H1 (cell line): ENCODE data around the gene GPHB5. TPM values are rescaled to one million over a fixed set of nuclear protein-coding genes. Genes with fewer than 3 reads are reported as not detected.

Source experiments
- CTCF ChIA-PET: fragments of 300-600 bp; sonication (Branson Sonifier 250); formaldehyde crosslinking; loops from one replicate; lab custom pipeline; 2021; ENCODE audit not compliant: partially characterized antibody; lab: Charles Lee
- POLR2A ChIA-PET: fragments of 300-600 bp; sonication (Branson Sonifier 250); formaldehyde crosslinking; loops from one replicate; lab custom pipeline; 2021; ENCODE audit warnings: inconsistent platforms; ENCODE audit not compliant: partially characterized antibody; lab: Charles Lee
- DNase-seq, 2 experiments: peaks; one replicate each; pipeline versions ENCODE4 v3.0.0 to v3.0.0-alpha.2; 2010 to 2022; ENCODE audit warnings: low spot score in 2 of 2, low read depth in 1 of 2, mixed read lengths in 1 of 2
- FAIRE-seq: peaks from 2 replicates; lab custom pipeline; 2011; peaks lifted over from hg19 to GRCh38; lab: Jason Lieb, UNC
- H2AFZ ChIP-seq: 2 replicates; pipeline ENCODE4 v1.8.1; 2012; ENCODE audit warnings: low read length, inconsistent platforms
- H2AK5ac ChIP-seq: 2 replicates; pipeline ENCODE4 v1.6.1; 2013; ENCODE audit warnings: low read depth, low read length
- H2BK120ac ChIP-seq: replicated peaks from 2 replicates; pipeline ENCODE3; 2013; ENCODE audit warnings: low read depth, low read length, inconsistent platforms
- H2BK12ac ChIP-seq: 2 replicates; pipeline ENCODE4 v1.6.1; 2013; ENCODE audit warnings: low read depth, low read length
- H2BK15ac ChIP-seq: 2 replicates; pipeline ENCODE4 v1.6.1; 2013; ENCODE audit warnings: low read length
- H2BK20ac ChIP-seq: 2 replicates; pipeline ENCODE4 v1.6.1; 2013; ENCODE audit warnings: low read length
- H2BK5ac ChIP-seq: 2 replicates; pipeline ENCODE4 v1.6.1; 2013; ENCODE audit warnings: low read depth, low read length
- H3K14ac ChIP-seq: 2 replicates; pipeline ENCODE4 v1.6.1; 2013; ENCODE audit warnings: inconsistent platforms; ENCODE audit not compliant: insufficient read length
- H3K18ac ChIP-seq: 2 replicates; pipeline ENCODE4 v1.6.1; 2013; ENCODE audit warnings: low read length; ENCODE audit errors: extremely low read depth
- H3K23ac ChIP-seq: 2 replicates; pipeline ENCODE4 v1.6.1; 2013; ENCODE audit warnings: inconsistent platforms; ENCODE audit not compliant: insufficient read length
- H3K23me2 ChIP-seq: 2 replicates; pipeline ENCODE4 v1.6.1; 2013; ENCODE audit warnings: low read depth, low read length
- H3K27ac ChIP-seq: 2 replicates; pipeline ENCODE4 v1.6.1; 2011; ENCODE audit warnings: low read depth, low read length, inconsistent platforms
- H3K27me3 ChIP-seq, 4 experiments: replicated peaks in 1 of 4; 1 replicate in 1 of 4; 2 replicates in 3 of 4; pipeline versions ENCODE4 v1.6.1 to v1.8.1; 2011 to 2013; ENCODE audit warnings: low read length in 3 of 4, mild to moderate bottlenecking in 3 of 4, inconsistent platforms in 2 of 4, mixed read lengths in 2 of 4, moderate library complexity in 1 of 4; ENCODE audit not compliant: control insufficient read depth in 3 of 4, insufficient read depth in 3 of 4; ENCODE audit errors: extremely low read depth in 1 of 4
- H3K36me3 ChIP-seq, 4 experiments: 2 replicates each; pipeline versions ENCODE4 v1.6.1 to v1.8.1; 2011 to 2013; ENCODE audit warnings: mild to moderate bottlenecking in 4 of 4, low read length in 3 of 4, moderate library complexity in 2 of 4, control low read depth in 1 of 4, inconsistent platforms in 1 of 4; ENCODE audit not compliant: insufficient read depth in 4 of 4, control insufficient read depth in 2 of 4
- H3K4ac ChIP-seq: replicated peaks from 2 replicates; pipeline ENCODE3; 2013; ENCODE audit warnings: low read length, low read depth, mixed read lengths, inconsistent platforms; ENCODE audit not compliant: insufficient read length
- H3K4me1 ChIP-seq, 4 experiments: replicated peaks in 1 of 4; 1 replicate in 1 of 4; 2 replicates in 3 of 4; pipeline versions ENCODE4 v1.6.1 to v1.8.1; 2011 to 2013; ENCODE audit warnings: low read length in 3 of 4, inconsistent platforms in 2 of 4, mixed read lengths in 1 of 4; ENCODE audit not compliant: insufficient read depth in 4 of 4, control insufficient read depth in 3 of 4
- H3K4me2 ChIP-seq, 2 experiments: 2 replicates each; pipeline versions ENCODE4 v1.6.1 to v1.8.1; 2011 to 2013; ENCODE audit warnings: low read depth in 2 of 2, low read length in 2 of 2, control low read depth in 1 of 2, inconsistent platforms in 1 of 2, mild to moderate bottlenecking in 1 of 2; ENCODE audit not compliant: insufficient read depth in 1 of 2
- H3K4me3 ChIP-seq, 4 experiments: fragments of 200-600, 300-600 bp in 1 of 4; sonication (generic), shearing (Covaris generic), sonication (Bioruptor Twin) in 1 of 4; 2 replicates each; pipeline versions ENCODE4 v1.5.1 to v1.8.1; 2011 to 2016; ENCODE audit warnings: low read length in 4 of 4, low read depth in 3 of 4, control low read depth in 2 of 4, inconsistent platforms in 2 of 4, mild to moderate bottlenecking in 2 of 4, mixed read lengths in 1 of 4, moderate library complexity in 1 of 4; ENCODE audit not compliant: insufficient read depth in 2 of 4; ENCODE audit errors: extremely low read depth in 1 of 4
- H3K56ac ChIP-seq: replicated peaks from 2 replicates; pipeline ENCODE3; 2013; ENCODE audit warnings: low read depth, mild to moderate bottlenecking, mixed read lengths, low read length, inconsistent platforms; ENCODE audit not compliant: insufficient read length
- H3K79me1 ChIP-seq: 2 replicates; pipeline ENCODE4 v1.6.1; 2013; ENCODE audit warnings: low read depth, low read length, control low read depth
- H3K79me2 ChIP-seq, 2 experiments: 2 replicates each; pipeline versions ENCODE4 v1.6.1 to v1.8.1; 2012 to 2013; ENCODE audit warnings: low read length in 2 of 2, mild to moderate bottlenecking in 2 of 2, inconsistent platforms in 1 of 2; ENCODE audit not compliant: insufficient read depth in 2 of 2, control insufficient read depth in 1 of 2
- H3K9ac ChIP-seq, 4 experiments: replicated peaks in 1 of 4; 1 replicate in 1 of 4; 2 replicates in 3 of 4; pipeline versions ENCODE4 v1.6.1 to v1.8.1; 2011 to 2013; ENCODE audit warnings: low read depth in 3 of 4, low read length in 3 of 4, control low read depth in 2 of 4, mild to moderate bottlenecking in 2 of 4, moderate library complexity in 2 of 4, inconsistent platforms in 1 of 4; ENCODE audit errors: extremely low read depth in 1 of 4
- H3K9me3 ChIP-seq, 2 experiments: 2 replicates each; pipeline versions ENCODE4 v1.6.1 to v1.8.1; 2012 to 2013; ENCODE audit warnings: mild to moderate bottlenecking in 2 of 2, moderate library complexity in 2 of 2, control low read depth in 1 of 2, inconsistent platforms in 1 of 2, low read depth in 1 of 2, low read length in 1 of 2, mixed read lengths in 1 of 2; ENCODE audit not compliant: insufficient read depth in 2 of 2
- H4K20me1 ChIP-seq, 2 experiments: replicated peaks in 1 of 2; 2 replicates each; pipeline versions ENCODE3 to v1.8.1; 2011 to 2013; ENCODE audit warnings: inconsistent platforms in 2 of 2, low read length in 2 of 2, mild to moderate bottlenecking in 1 of 2; ENCODE audit not compliant: insufficient read depth in 2 of 2, control insufficient read depth in 1 of 2
- H4K5ac ChIP-seq: 2 replicates; pipeline ENCODE4 v1.6.1; 2013; ENCODE audit warnings: low read length, low read depth, mixed read lengths, inconsistent platforms; ENCODE audit not compliant: insufficient read length
- H4K8ac ChIP-seq: 2 replicates; pipeline ENCODE4 v1.8.0; 2013; ENCODE audit warnings: mild to moderate bottlenecking, moderate library complexity, low read length, inconsistent platforms; ENCODE audit not compliant: insufficient read depth; ENCODE audit errors: extremely low read depth
- H4K91ac ChIP-seq: replicated peaks from 2 replicates; pipeline ENCODE3; 2013; ENCODE audit warnings: low read length, mixed read lengths, inconsistent platforms; ENCODE audit not compliant: insufficient read length
- WGBS, 2 experiments: shearing (Covaris generic) in 1 of 2; methylation state at CpG; one replicate each; pipeline versions ENCODE4 v1.1.6 to v1.1.7; 2013 to 2015; ENCODE audit warnings: low lambda C conversion rate in 2 of 2, mixed read lengths in 2 of 2, inconsistent platforms in 1 of 2, low coverage in 1 of 2, missing lambda C conversion rate in 1 of 2; ENCODE audit not compliant: insufficient replicate concordance in 2 of 2, insufficient coverage in 1 of 2, insufficient read length in 1 of 2; ENCODE audit errors: extremely low coverage in 1 of 2, missing lambda C conversion rate in 1 of 2; 5-methylcytosine and 5-hydroxymethylcytosine counted together
- polyA plus RNA-seq, 7 experiments: library from polyadenylated mRNA; depleted of rRNA in 3 of 7; stranded (reverse) in 5 of 7; unstranded in 2 of 7; fragments of >200 nt in 5 of 7; fragments of 200-250 nt in 2 of 7; gene quantifications; 1 replicate in 5 of 7; 2 replicates in 1 of 7; 4 replicates in 1 of 7; pipeline versions ENCODE4 v1.2.1 to v1.2.3, GENCODE V29; 2011 to 2013; ENCODE audit warnings: missing spikeins in 2 of 7, mixed read lengths in 2 of 7
- total RNA-seq: library from RNA; stranded (reverse); fragmentation: NEBNext Ultra II Directional; extraction: Animal tissue kit (Norgen Biotek cat#: 25700); gene quantifications from 2 replicates; pipeline ENCODE4 v1.2.1, GENCODE V29; 2021
- TF ChIP-seq, protein P1 (sequence below): IDR thresholded peaks from 2 replicates; pipeline ENCODE4 v1.6.1; 2011; ENCODE audit warnings: low read depth, mild to moderate bottlenecking, low read length; ENCODE audit not compliant: insufficient read depth

The GPHB5 gene
- total and polyA plus RNA-seq, 2 of the 8 experiments (the other 6 are each of a cell fraction or from before 2014, with no cell fraction given): not detected

DNA sequence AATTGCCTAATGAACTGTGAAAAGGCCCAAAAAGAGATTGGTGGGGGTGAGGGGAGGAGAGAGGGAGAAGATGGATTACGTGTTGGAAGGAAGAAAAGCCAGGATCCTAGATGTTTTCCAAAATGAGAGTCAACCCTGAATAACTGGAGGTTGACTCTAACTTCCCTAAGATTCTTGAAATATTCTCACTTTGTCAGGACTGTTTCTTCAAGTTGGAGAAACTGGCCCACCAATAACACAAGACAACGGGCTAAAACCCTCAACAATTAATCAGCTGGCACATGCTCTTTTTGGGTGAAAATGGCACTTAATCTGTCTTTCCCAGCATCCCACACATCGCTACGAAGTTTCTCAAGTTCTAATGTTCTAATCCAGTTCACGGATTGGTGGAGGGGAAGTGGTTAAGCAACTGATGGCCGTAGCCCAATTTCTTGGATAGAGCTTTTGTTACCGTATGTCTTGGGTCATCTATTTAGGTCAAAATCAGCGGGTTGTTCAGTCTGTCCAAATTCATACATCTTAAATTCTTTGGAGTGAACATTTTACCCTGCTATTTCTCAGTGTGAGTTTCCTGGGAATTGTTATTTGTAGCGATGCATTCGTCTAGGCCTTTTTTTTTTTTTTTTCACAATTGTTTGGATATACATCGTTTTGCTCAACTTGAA, 49.0 kb downstream of the GPHB5 start:
- Histone ChIP-seq H2AFZ (no peak overlapping the region), H3K9me3 (peaks cover 14 to 22% of the 10 kb centered on the region in 2 experiments), H2BK15ac (no peak overlapping the region), H3K9ac (no peak overlapping the region), H2BK5ac (no peak overlapping the region), H3K4me3 (no peak overlapping the region), H2BK12ac (no peak overlapping the region), H3K4ac (no peak overlapping the region), H3K79me2 (no peaks in the 10 kb centered on the region), H3K23me2 (no peaks in the 10 kb centered on the region), H3K4me2 (no peak overlapping the region), H3K23ac (no peak overlapping the region), H2BK120ac (no peak overlapping the region), H3K18ac (no peak overlapping the region), H2AK5ac (no peak overlapping the region), H4K8ac (no peak overlapping the region), H3K4me1 (no peaks in the 10 kb centered on the region), H3K14ac (no peak overlapping the region), H3K27ac (no peak overlapping the region), H4K5ac (no peak overlapping the region), H2BK20ac (no peak overlapping the region), H4K91ac (no peak overlapping the region), H4K20me1 (no peaks in the 10 kb centered on the region), H3K56ac (no peak overlapping the region), H3K27me3 (no peaks in the 10 kb centered on the region), H3K36me3 (no peaks in the 10 kb centered on the region), H3K79me1 (no peaks in the 10 kb centered on the region)
- ChIA-PET POLR2A (no interaction called here), CTCF (interaction anchor here (0.7 to 0.9 kb wide), 2 partner anchors 58 to 106 kb away, joined by 3 read pairs; no protein-coding TSS in a partner anchor)
- DNase-seq (no peak), FAIRE-seq (no peak)
- WGBS, 2 experiments: 90 to 100% methylated on average over 1 to 11 of the region's 11 CpGs
- TF ChIP-seq, protein P1, sequence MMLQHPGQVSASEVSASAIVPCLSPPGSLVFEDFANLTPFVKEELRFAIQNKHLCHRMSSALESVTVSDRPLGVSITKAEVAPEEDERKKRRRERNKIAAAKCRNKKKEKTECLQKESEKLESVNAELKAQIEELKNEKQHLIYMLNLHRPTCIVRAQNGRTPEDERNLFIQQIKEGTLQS: no peak
